GM12878 (cell line): ENCODE data around the gene MPZL1. TPM values are rescaled to one million over a fixed set of nuclear protein-coding genes. Genes with fewer than 3 reads are reported as not detected.

Experiments used
- ATAC-seq: fragments of 200-7000 bp; cut with Tn5 transposase; 3 replicates; pipeline ENCODE4 v1.9.1; 2020; ENCODE audit warnings: mild to moderate bottlenecking, moderate library complexity
- BruUV-seq: library from RNA; stranded (reverse); fragments of 400-500 nt; replicated peaks from 2 replicates; lab custom pipeline; 2021; lab: Mats Ljungman, UMichigan
- CTCF ChIA-PET: fragments of 300-600 bp; sonication (Branson Sonifier 250); formaldehyde crosslinking; extraction: SDS; loops from one replicate; lab custom pipeline; 2021; ENCODE audit warnings: inconsistent platforms; lab: Yijun Ruan, JAX
- POLR2A ChIA-PET: fragments of 350-600 bp; formaldehyde crosslinking; extraction: SDS; loops from one replicate; lab custom pipeline; 2021; ENCODE audit warnings: inconsistent platforms; lab: Charles Lee
- RAD21 ChIA-PET: fragments of 300-600 bp; sonication (Branson Sonifier 250); formaldehyde crosslinking; loops from one replicate; lab custom pipeline; 2023; ENCODE audit warnings: antibody characterized with exemption; ENCODE audit not compliant: unreplicated experiment; lab: Charles Lee
- SMC1A ChIA-PET: fragments of 300-600 bp; sonication (Branson Sonifier 250); formaldehyde crosslinking; loops from one replicate; lab custom pipeline; 2023; ENCODE audit not compliant: unreplicated experiment, uncharacterized antibody; lab: Charles Lee
- DNase-seq: peaks from one replicate; pipeline ENCODE4 v3.0.0-alpha.2; 2011; ENCODE audit warnings: low read depth, low spot score
- FAIRE-seq: peaks from 3 replicates; lab custom pipeline; 2011; peaks lifted over from hg19 to GRCh38; lab: Jason Lieb, UNC
- H2AFZ ChIP-seq: 2 replicates; pipeline ENCODE4 v1.6.0; 2011; ENCODE audit warnings: low read depth, low read length, control low read depth; ENCODE audit not compliant: control insufficient read depth
- H3K27ac ChIP-seq: 2 replicates; pipeline ENCODE4 v1.5.1; 2011; ENCODE audit warnings: control low read depth; ENCODE audit not compliant: control insufficient read depth, insufficient read depth
- H3K27me3 ChIP-seq, 2 experiments: replicated peaks in 1 of 2; 2 replicates each; pipeline versions ENCODE4 v1.6.0 to v1.6.1; 2011; ENCODE audit warnings: low read length in 1 of 2; ENCODE audit not compliant: control insufficient read depth in 2 of 2, insufficient read depth in 2 of 2
- H3K36me3 ChIP-seq, 2 experiments: 2 replicates each; pipeline ENCODE4 v1.5.1; 2011; ENCODE audit warnings: low read length in 1 of 2; ENCODE audit not compliant: control insufficient read depth in 2 of 2, insufficient read depth in 2 of 2
- H3K4me1 ChIP-seq: 2 replicates; pipeline ENCODE4 v1.6.1; 2011; ENCODE audit warnings: mild to moderate bottlenecking, low read length, moderate library complexity, mixed read lengths; ENCODE audit not compliant: control insufficient read depth, insufficient read depth
- H3K4me2 ChIP-seq: 2 replicates; pipeline ENCODE4 v1.6.0; 2011; ENCODE audit warnings: control low read depth; ENCODE audit not compliant: control insufficient read depth, insufficient read depth
- H3K4me3 ChIP-seq: fragments of 200-600 bp; sonication (generic); 2 replicates; pipeline ENCODE4 v1.5.1; 2016
- H3K79me2 ChIP-seq: 2 replicates; pipeline ENCODE4 v1.6.0; 2011; ENCODE audit warnings: low read length; ENCODE audit not compliant: control insufficient read depth, insufficient read depth
- H3K9ac ChIP-seq: 2 replicates; pipeline ENCODE4 v1.8.0; 2011; ENCODE audit warnings: low read length, control low read depth, mixed read lengths; ENCODE audit not compliant: control insufficient read depth, insufficient read depth
- H3K9me3 ChIP-seq: replicated peaks from 3 replicates; pipeline ENCODE4 v1.5.1; 2011; ENCODE audit warnings: mild to moderate bottlenecking, low read length; ENCODE audit not compliant: control insufficient read depth, insufficient read depth
- H4K20me1 ChIP-seq: 2 replicates; pipeline ENCODE4 v1.6.0; 2011; ENCODE audit not compliant: control insufficient read depth, insufficient read depth
- ASH2L ChIP-seq: fragments of 300-600, 200-600 bp; sonication (generic); IDR thresholded peaks from 2 replicates; pipeline ENCODE4 v1.6.1; 2017; ENCODE audit warnings: low read depth, mild to moderate bottlenecking, borderline replicate concordance
- CEBPZ ChIP-seq: fragments of 150-350 bp; IDR thresholded peaks from 2 replicates; pipeline ENCODE4 v1.6.1; 2016; ENCODE audit warnings: low read depth, low read length
- CUX1 ChIP-seq: IDR thresholded peaks from 2 replicates; pipeline ENCODE4 v1.6.1; 2012; ENCODE audit warnings: improper control_type of control experiment, low read depth, low read length; ENCODE audit not compliant: insufficient replicate concordance
- E2F4 ChIP-seq: IDR thresholded peaks from 2 replicates; pipeline ENCODE4 v1.6.1; 2012; ENCODE audit warnings: low read depth, low read length, improper control_type of control experiment
- ESRRA ChIP-seq: IDR thresholded peaks from 2 replicates; pipeline ENCODE4 v1.6.1; 2012; ENCODE audit warnings: mild to moderate bottlenecking, low read length, improper control_type of control experiment
- HCFC1 ChIP-seq: fragments of 150-350 bp; IDR thresholded peaks from 2 replicates; pipeline ENCODE4 v1.6.1; 2014; ENCODE audit warnings: low read length
- MEF2A ChIP-seq: IDR thresholded peaks from 2 replicates; pipeline ENCODE4 v1.6.1; 2011; ENCODE audit warnings: low read depth, mild to moderate bottlenecking, low read length, moderate library complexity; ENCODE audit not compliant: insufficient read depth
- MYB ChIP-seq: fragments of 150-350 bp; IDR thresholded peaks from 2 replicates; pipeline ENCODE4 v1.6.1; 2014; ENCODE audit warnings: mild to moderate bottlenecking, low read depth, low read length, borderline replicate concordance
- NFIC ChIP-seq: IDR thresholded peaks from 2 replicates; pipeline ENCODE4 v1.6.1; 2012; ENCODE audit warnings: low read depth, mild to moderate bottlenecking, inconsistent platforms, low read length, moderate library complexity
- NR2C1 ChIP-seq: fragments of 450-650 bp; IDR thresholded peaks from 2 replicates; pipeline ENCODE4 v1.6.1; 2017; ENCODE audit warnings: antibody characterized with exemption, mild to moderate bottlenecking, moderate library complexity
- POU2F2 ChIP-seq: IDR thresholded peaks from 3 replicates; pipeline ENCODE4 v1.6.1; 2011; ENCODE audit warnings: low read depth, mild to moderate bottlenecking, low read length, borderline replicate concordance
- RFX5 ChIP-seq: IDR thresholded peaks from 2 replicates; pipeline ENCODE4 v1.6.1; 2011; ENCODE audit warnings: low read depth, low read length, improper control_type of control experiment
- SIN3A ChIP-seq: IDR thresholded peaks from 2 replicates; pipeline ENCODE4 v1.6.1; 2012; ENCODE audit warnings: low read depth, low read length, improper control_type of control experiment
- SMC3 ChIP-seq: IDR thresholded peaks from 2 replicates; pipeline ENCODE4 v1.6.1; 2011; ENCODE audit warnings: low read length, improper control_type of control experiment, borderline replicate concordance
- SP1 ChIP-seq: IDR thresholded peaks from one replicate; pipeline ENCODE4 v1.6.1; 2011; ENCODE audit warnings: low read depth, low read length
- SUZ12 ChIP-seq: fragments of 200-600 bp; sonication (generic); IDR thresholded peaks from one replicate; pipeline ENCODE4 v1.6.1; 2018; ENCODE audit warnings: antibody characterized with exemption, mild to moderate bottlenecking; ENCODE audit not compliant: unreplicated experiment
- TAF1 ChIP-seq: IDR thresholded peaks from 2 replicates; pipeline ENCODE4 v1.6.1; 2011; ENCODE audit warnings: mild to moderate bottlenecking, low read depth, low read length, borderline replicate concordance
- WGBS: methylation state at CpG from one replicate; pipeline ENCODE4 v1.1.6; 2016; ENCODE audit warnings: low lambda C conversion rate; ENCODE audit not compliant: insufficient replicate concordance, insufficient coverage; ENCODE audit errors: missing lambda C conversion rate; 5-methylcytosine and 5-hydroxymethylcytosine counted together
- in situ Hi-C: fragments of 300-500 bp; cut with MboI; formaldehyde crosslinking; loops from 9 replicates; pipeline ENCODE4 v1.14.3; 2018; ENCODE audit warnings: mixed read lengths
- intact Hi-C: fragments of 100-400 bp; cut with micrococcal nuclease; formaldehyde crosslinking; loops from one replicate; pipeline ENCODE4 v1.14.2; 2022; ENCODE audit not compliant: unreplicated experiment
- polyA plus RNA-seq, 11 experiments: library from polyadenylated mRNA; depleted of rRNA in 4 of 11; unstranded in 6 of 11; stranded (reverse) in 5 of 11; fragments of >200 nt; fragmentation: Nextera tagmentation in 4 of 11; fragmentation: Illumina TruSeq in 1 of 11; extraction: Ambion mirVana in 4 of 11; extraction: Trizol in 1 of 11; gene quantifications; 1 replicate in 1 of 11; 2 replicates in 10 of 11; pipeline versions ENCODE4 v1.2.1 to v1.2.3, GENCODE V29; 2011 to 2016; ENCODE audit warnings: inconsistent platforms in 2 of 11, missing spikeins in 2 of 11, low read depth in 1 of 11
- total RNA-seq, 4 experiments: library from RNA; depleted of rRNA in 3 of 4; stranded (reverse); fragments of >200 nt in 3 of 4; fragmentation: Illumina TruSeq in 1 of 4; extraction: Trizol in 1 of 4; gene quantifications; 2 replicates each; pipeline versions ENCODE4 v1.2.1 to v1.2.3, GENCODE V29; 2013 to 2021

The MPZL1 gene
- total and polyA plus RNA-seq, 10 of the 15 experiments (the other 5 are each of a cell fraction or from before 2014, with no cell fraction given), result 9.8 to 60.9 (median 45.9) TPM

GRCh38 chr1:167711797-167712196 is 10.0 kb upstream of the MPZL1 start:
- ChIA-PET SMC1A (interaction anchor here (1.5 to 1.7 kb wide), 2 partner anchors 41 to 372 kb away, joined by 3 read pairs; no protein-coding TSS in a partner anchor), RAD21 (no interaction called here), CTCF (no interaction called here), POLR2A (no interaction called here)
- no peak for FAIRE-seq
- no TSS peak for BruUV-seq
- Histone ChIP-seq H3K36me3 (no peaks in the 10 kb centered on the region), H2AFZ (no peak overlapping the region), H3K27ac (no peak overlapping the region), H3K4me2 (no peak overlapping the region), H3K27me3 (no peaks in the 10 kb centered on the region), H3K4me1 (peaks cover 38% of the 10 kb centered on the region), H3K9ac (no peak overlapping the region), H4K20me1 (no peaks in the 10 kb centered on the region), H3K79me2 (no peaks in the 10 kb centered on the region), H3K4me3 (no peak overlapping the region), H3K9me3 (no peaks in the 10 kb centered on the region)
- in situ Hi-C loops (no loop called here), intact Hi-C loops (loop anchor here (5.0 to 10.0 kb wide), 2 partner anchors 489 to 1837 kb away; partner anchors contain the start of gene POU2F1)
- DNase-seq, result no peak
- ATAC-seq, result no peak
- WGBS, result 73% methylated on average over 3 of the region's 3 CpGs
- TF ChIP-seq SP1 (no peak), TAF1 (no peak), POU2F2 (no peak), HCFC1 (no peak), E2F4 (no peak), SMC3 (no peak), SUZ12 (no peak), MEF2A (no peak), RFX5 (no peak), CUX1 (no peak), ASH2L (no peak), MYB (no peak), CEBPZ (no peak), SIN3A (no peak), ESRRA (no peak), NR2C1 (no peak), NFIC (no peak)
